Endothelial cell (in vitro differentiated cells): ENCODE results near the gene ATAD2B. TPM values are rescaled to one million over a fixed set of nuclear protein-coding genes. Genes with fewer than 3 reads are reported as not detected.

Source experiments
- DNase-seq: peaks from one replicate; pipeline ENCODE4 v3.0.0; 2021; ENCODE audit warnings: low spot score
- H3K27ac Mint-ChIP-seq: one replicate; pipeline ENCODE4 v1.8.0; 2021; ENCODE audit warnings: mixed read lengths, inconsistent platforms; ENCODE audit not compliant: unreplicated experiment
- H3K27me3 Mint-ChIP-seq: one replicate; pipeline ENCODE4 v1.8.0; 2021; ENCODE audit warnings: mild to moderate bottlenecking, moderate library complexity, mixed read lengths, inconsistent platforms; ENCODE audit not compliant: unreplicated experiment
- H3K36me3 Mint-ChIP-seq: one replicate; pipeline ENCODE4 v1.8.0; 2021; ENCODE audit warnings: mild to moderate bottlenecking, low read depth, mixed read lengths, inconsistent platforms; ENCODE audit not compliant: unreplicated experiment
- H3K4me1 Mint-ChIP-seq: one replicate; pipeline ENCODE4 v1.8.0; 2021; ENCODE audit warnings: mild to moderate bottlenecking, mixed read lengths, inconsistent platforms; ENCODE audit not compliant: unreplicated experiment
- H3K4me3 Mint-ChIP-seq: one replicate; pipeline ENCODE4 v1.8.0; 2021; ENCODE audit warnings: mild to moderate bottlenecking, mixed read lengths, inconsistent platforms; ENCODE audit not compliant: unreplicated experiment
- H3K9me3 Mint-ChIP-seq: one replicate; pipeline ENCODE4 v1.8.0; 2021; ENCODE audit warnings: mixed read lengths, inconsistent platforms; ENCODE audit not compliant: unreplicated experiment
- CTCF ChIP-seq: fragments of 200-600 bp; sonication (generic); IDR thresholded peaks from one replicate; pipeline ENCODE4 v1.5.0; 2021; ENCODE audit warnings: antibody characterized with exemption; ENCODE audit not compliant: unreplicated experiment
- total RNA-seq: library from RNA; stranded (reverse); fragmentation: NEBNext Ultra II Directional; extraction: Animal tissue kit (Norgen Biotek cat#: 25700); gene quantifications from one replicate; pipeline ENCODE4 v1.2.1, GENCODE V29; 2021; ENCODE audit not compliant: unreplicated experiment

The ATAD2B gene
- total RNA-seq, 1 donor from 2014 or later: 23.6 TPM

- Mint-ChIP-seq H3K27me3 (no peaks in the 10 kb centered on the region), H3K27ac (no peak overlapping the region), H3K4me3 (no peak overlapping the region), H3K4me1 (no peaks in the 10 kb centered on the region), H3K36me3 (peaks cover 8% of the 10 kb centered on the region), H3K9me3 (no peaks in the 10 kb centered on the region)
- no peak for TF ChIP-seq CTCF
- DNase-seq: no peak
Observed at GRCh38 chr2:23947350-23947749, 20.4 kb upstream of the ATAD2B start.

DNA sequence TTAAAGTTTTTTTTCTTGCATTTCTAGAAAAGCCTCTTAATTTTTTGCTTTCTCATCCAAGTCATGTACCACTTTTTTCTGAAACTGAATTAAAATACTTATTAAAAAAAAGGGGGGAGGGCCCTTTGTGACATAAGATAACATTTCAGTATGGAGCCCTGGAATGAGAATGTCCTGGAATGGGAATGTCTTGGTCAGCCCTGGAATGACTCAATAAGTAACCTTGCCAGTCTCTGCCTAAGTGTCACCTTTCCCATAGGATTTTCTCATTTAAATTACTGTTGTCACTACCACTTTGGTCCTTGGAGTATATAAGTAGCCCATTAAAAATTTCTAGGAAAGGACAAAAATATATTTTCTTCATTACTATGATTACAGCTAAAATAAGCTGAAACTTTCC lies 18.1 kb upstream of the ATAD2B start:
- no peak overlapping the region for H3K27ac Mint-ChIP-seq

GRCh38 chr2:23944527-23944926 lies 17.6 kb upstream of the ATAD2B start:
- DNase-seq: no peak
- TF ChIP-seq CTCF: no peak

More for the DNA sequence above, 18.1 kb upstream of the ATAD2B start:
- peaks cover 11% of the 10 kb centered on the region for H3K36me3 Mint-ChIP-seq
- H3K27me3 Mint-ChIP-seq: peaks cover 2% of the 10 kb centered on the region
- no peak for DNase-seq
- no peaks in the 10 kb centered on the region for H3K9me3 Mint-ChIP-seq
- TF ChIP-seq CTCF: no peak
- no peak overlapping the region for H3K4me3 Mint-ChIP-seq
- H3K4me1 Mint-ChIP-seq: peaks cover 11% of the 10 kb centered on the region

DNA sequence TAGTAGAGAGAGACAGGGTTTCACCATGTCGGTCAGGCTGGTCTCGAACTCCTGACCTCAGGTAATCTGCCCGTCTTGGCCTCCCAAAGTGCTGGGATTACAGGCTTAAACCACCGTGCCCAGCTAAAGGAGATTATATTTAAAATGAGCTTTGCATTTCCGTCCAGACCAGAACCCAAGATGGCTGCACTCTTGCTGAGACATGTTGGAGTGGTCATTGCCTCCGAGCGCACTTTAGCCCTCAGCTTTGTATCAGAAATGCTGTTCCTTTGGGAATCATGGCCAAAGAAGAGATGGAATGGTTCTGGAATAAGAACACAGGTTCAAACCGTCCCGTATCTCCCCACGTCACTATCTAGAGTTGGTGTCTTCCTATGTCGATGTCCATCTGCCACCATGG lies 16.7 kb upstream of the ATAD2B start:
- H3K27ac Mint-ChIP-seq: no peak overlapping the region
- no peak overlapping the region for H3K4me3 Mint-ChIP-seq
- peaks cover 18% of the 10 kb centered on the region for H3K4me1 Mint-ChIP-seq

More at GRCh38 chr2:23944527-23944926, 17.6 kb upstream of the ATAD2B start:
- H3K4me3 Mint-ChIP-seq: no peak overlapping the region
- H3K27me3 Mint-ChIP-seq: peaks cover 2% of the 10 kb centered on the region
- no peak overlapping the region for H3K27ac Mint-ChIP-seq
- no peaks in the 10 kb centered on the region for H3K9me3 Mint-ChIP-seq
- H3K36me3 Mint-ChIP-seq: peaks cover 11% of the 10 kb centered on the region
- H3K4me1 Mint-ChIP-seq: peaks cover 12% of the 10 kb centered on the region

GRCh38 chr2:23941644-23942043 lies 14.7 kb upstream of the ATAD2B start:
- Mint-ChIP-seq H3K4me3 (peak overlapping the region; percentile 56), H3K4me1 (peaks cover 18% of the 10 kb centered on the region), H3K27ac (no peak overlapping the region), H3K36me3 (peaks cover 11% of the 10 kb centered on the region), H3K9me3 (no peaks in the 10 kb centered on the region), H3K27me3 (peaks cover 2% of the 10 kb centered on the region)
- no peak for DNase-seq
- TF ChIP-seq CTCF: no peak

More for the DNA sequence above, 16.7 kb upstream of the ATAD2B start:
- no peak for DNase-seq
- peaks cover 2% of the 10 kb centered on the region for H3K27me3 Mint-ChIP-seq
- no peaks in the 10 kb centered on the region for H3K9me3 Mint-ChIP-seq
- TF ChIP-seq CTCF: no peak
- H3K36me3 Mint-ChIP-seq: peaks cover 11% of the 10 kb centered on the region
